Stimulated activated CD8-positive, alpha-beta memory T cell treated with anti-CD3 and anti-CD28 coated beads, Interleukin-7, amount 100 ng/mL, for 24 hours (primary cell): Measurements from ENCODE around the gene CLCN4.

Source experiments
- DNase-seq: peaks from one replicate; pipeline ENCODE4 v3.0.0-alpha.2; 2020; ENCODE audit warnings: low read depth

Gene CLCN4

GRCh38 chrX:10156199-10157031 lies at the start of gene CLCN4:
Gene CLCN4, plus strand, starts transcription at chrX:10156975. Its CDS starts 28,058 bp downstream, at chrX:10185033.
- DNase-seq, result no peak

GRCh38 chrX:10107483-10107882 lies 49.3 kb upstream of the CLCN4 start:
- DNase-seq, result no peak

- no peak for DNase-seq
Measured at GRCh38 chrX:10108288-10108687, 48.5 kb upstream of the CLCN4 start.

GRCh38 chrX:10109695-10110094 lies 47.1 kb upstream of the CLCN4 start:
- DNase-seq, result no peak

GRCh38 chrX:10110316-10110935 lies 46.3 kb upstream of the CLCN4 start:
- DNase-seq, result no peak

- peak; percentile 25 for DNase-seq
Measured at GRCh38 chrX:10110984-10111363, 45.8 kb upstream of the CLCN4 start.

GRCh38 chrX:10111364-10112148 lies 45.2 kb upstream of the CLCN4 start:
- no peak for DNase-seq

- DNase-seq, result no peak
Measured at GRCh38 chrX:10112510-10112909, 44.3 kb upstream of the CLCN4 start.

GRCh38 chrX:10115082-10115481 lies 41.7 kb upstream of the CLCN4 start:
- no peak for DNase-seq

GRCh38 chrX:10117301-10117700 lies 39.5 kb upstream of the CLCN4 start:
- no peak for DNase-seq

GRCh38 chrX:10117864-10118377 lies 38.9 kb upstream of the CLCN4 start:
- no peak for DNase-seq

GRCh38 chrX:10118530-10118929 lies 38.2 kb upstream of the CLCN4 start:
- DNase-seq, result no peak

GRCh38 chrX:10119399-10119990 lies 37.3 kb upstream of the CLCN4 start:
- DNase-seq, result peak; percentile 12

- DNase-seq, result no peak
Measured at GRCh38 chrX:10120331-10120730, 36.4 kb upstream of the CLCN4 start.

GRCh38 chrX:10120828-10121227 lies 35.9 kb upstream of the CLCN4 start:
- DNase-seq, result no peak

GRCh38 chrX:10121787-10122186 lies 35.0 kb upstream of the CLCN4 start:
- DNase-seq, result no peak

- DNase-seq, result no peak
Measured at GRCh38 chrX:10124506-10125247, 32.1 kb upstream of the CLCN4 start.

- no peak for DNase-seq
Measured at GRCh38 chrX:10125248-10125615, 31.5 kb upstream of the CLCN4 start.

GRCh38 chrX:10126044-10126443 lies 30.7 kb upstream of the CLCN4 start:
- no peak for DNase-seq

GRCh38 chrX:10126834-10127233 lies 29.9 kb upstream of the CLCN4 start:
- no peak for DNase-seq

- DNase-seq, result no peak
Measured at GRCh38 chrX:10128386-10128785, 28.4 kb upstream of the CLCN4 start.

GRCh38 chrX:10129229-10129628 lies 27.5 kb upstream of the CLCN4 start:
- no peak for DNase-seq
